ENCODE measurements around the gene PEX16.

PEX16 gene

DNA sequence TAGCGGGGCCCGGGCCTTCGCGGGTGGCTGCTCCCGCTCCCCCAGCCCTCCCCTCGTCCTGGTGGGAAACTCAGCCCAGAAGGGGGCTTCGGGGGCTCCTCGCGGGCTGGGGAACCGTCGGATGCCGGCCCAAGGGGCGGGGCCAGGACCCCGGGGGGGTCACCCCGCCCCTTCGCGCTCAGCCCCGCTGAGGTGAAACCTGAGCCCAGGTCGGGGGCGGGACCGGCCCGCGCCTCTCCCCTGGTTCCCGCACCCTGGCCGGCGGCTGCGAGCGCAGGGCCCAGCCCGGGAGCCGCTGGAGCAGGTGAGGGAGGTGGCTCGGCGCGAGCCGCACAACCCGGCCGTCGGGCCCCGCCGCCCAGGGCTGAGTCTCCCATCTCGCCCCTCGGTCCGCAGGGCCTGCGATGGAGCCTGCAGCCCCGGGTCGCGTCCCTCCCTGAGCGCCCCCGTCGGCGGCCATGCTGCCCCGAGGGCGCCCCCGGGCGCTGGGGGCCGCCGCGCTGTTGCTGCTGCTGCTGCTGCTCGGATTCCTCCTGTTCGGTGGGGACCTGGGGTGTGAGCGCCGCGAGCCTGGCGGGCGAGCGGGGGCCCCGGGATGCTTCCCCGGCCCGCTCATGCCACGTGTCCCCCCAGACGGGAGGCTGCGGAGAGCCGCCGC, 4.9 kb upstream of the PEX16 start, which contains the start of gene LARGE2:
Gene LARGE2 (plus strand): TSS at position 232 of the 658 bp plus-strand sequence. CDS start 227 bp downstream, at position 459.
- TF ChIP-seq, protein P1, sequence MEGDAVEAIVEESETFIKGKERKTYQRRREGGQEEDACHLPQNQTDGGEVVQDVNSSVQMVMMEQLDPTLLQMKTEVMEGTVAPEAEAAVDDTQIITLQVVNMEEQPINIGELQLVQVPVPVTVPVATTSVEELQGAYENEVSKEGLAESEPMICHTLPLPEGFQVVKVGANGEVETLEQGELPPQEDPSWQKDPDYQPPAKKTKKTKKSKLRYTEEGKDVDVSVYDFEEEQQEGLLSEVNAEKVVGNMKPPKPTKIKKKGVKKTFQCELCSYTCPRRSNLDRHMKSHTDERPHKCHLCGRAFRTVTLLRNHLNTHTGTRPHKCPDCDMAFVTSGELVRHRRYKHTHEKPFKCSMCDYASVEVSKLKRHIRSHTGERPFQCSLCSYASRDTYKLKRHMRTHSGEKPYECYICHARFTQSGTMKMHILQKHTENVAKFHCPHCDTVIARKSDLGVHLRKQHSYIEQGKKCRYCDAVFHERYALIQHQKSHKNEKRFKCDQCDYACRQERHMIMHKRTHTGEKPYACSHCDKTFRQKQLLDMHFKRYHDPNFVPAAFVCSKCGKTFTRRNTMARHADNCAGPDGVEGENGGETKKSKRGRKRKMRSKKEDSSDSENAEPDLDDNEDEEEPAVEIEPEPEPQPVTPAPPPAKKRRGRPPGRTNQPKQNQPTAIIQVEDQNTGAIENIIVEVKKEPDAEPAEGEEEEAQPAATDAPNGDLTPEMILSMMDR (IDR thresholded peaks at IDR 0.05; ENCODE audit: low read length, missing control alignments), result no peak

DNA sequence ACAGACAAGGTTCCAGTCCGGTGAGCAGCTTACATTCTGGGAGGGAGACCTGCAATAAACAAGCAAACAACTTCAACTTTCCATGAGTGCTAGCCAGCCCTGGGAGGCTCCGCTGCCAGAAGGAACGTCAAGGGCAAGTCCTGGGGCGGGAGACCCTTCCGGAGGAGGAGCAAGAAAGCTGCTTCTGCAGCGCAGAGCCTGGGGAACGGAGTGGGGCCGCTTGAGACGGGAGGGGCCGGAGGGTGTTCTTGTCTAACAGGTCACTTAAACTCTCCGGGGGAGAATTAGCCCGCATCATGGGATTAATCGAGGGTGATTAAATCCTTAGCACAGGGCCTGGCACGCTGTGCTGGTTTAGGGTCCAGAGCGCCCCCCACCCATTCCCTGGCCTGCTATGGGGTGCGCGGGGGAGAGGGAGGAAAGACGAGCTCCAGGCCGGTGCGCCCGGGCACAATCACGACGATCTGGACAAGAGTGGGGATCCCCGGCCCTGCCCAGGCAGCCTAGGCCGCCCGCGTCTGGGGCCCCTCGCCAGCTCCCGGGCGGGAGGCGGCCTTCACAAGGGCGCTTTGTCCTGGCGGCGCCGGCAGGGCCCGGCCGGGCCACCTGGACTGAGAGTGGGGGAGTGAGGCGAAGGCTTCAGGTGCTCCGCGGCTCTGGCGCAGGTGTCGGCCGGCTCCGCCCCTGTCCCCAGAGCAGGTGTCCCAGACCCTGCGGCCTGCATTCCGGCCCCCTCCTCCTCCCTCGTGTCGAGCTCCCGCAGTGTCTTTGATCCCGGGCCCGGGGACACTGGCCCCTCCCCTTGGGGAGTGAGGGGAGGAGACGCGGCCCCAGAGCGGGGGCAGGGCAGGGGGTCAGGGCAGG, 4.1 kb upstream of the PEX16 start:
- TF ChIP-seq, protein P1 (IDR thresholded peaks at IDR 0.05; ENCODE audit: low read length, missing control alignments), result no peak
- H3K4me3 ChIP-seq (replicated peaks; ENCODE audit: low read depth, low read length), result no peak overlapping the region
- DNase-seq (ENCODE audit: low read depth), result no peak

More for the DNA sequence above, 4.9 kb upstream of the PEX16 start, which contains the start of gene LARGE2:
- H3K4me3 ChIP-seq (replicated peaks; ENCODE audit: low read depth, low read length), result no peak within 1 kb of the TSS
- no peak for DNase-seq (ENCODE audit: low read depth)

DNA sequence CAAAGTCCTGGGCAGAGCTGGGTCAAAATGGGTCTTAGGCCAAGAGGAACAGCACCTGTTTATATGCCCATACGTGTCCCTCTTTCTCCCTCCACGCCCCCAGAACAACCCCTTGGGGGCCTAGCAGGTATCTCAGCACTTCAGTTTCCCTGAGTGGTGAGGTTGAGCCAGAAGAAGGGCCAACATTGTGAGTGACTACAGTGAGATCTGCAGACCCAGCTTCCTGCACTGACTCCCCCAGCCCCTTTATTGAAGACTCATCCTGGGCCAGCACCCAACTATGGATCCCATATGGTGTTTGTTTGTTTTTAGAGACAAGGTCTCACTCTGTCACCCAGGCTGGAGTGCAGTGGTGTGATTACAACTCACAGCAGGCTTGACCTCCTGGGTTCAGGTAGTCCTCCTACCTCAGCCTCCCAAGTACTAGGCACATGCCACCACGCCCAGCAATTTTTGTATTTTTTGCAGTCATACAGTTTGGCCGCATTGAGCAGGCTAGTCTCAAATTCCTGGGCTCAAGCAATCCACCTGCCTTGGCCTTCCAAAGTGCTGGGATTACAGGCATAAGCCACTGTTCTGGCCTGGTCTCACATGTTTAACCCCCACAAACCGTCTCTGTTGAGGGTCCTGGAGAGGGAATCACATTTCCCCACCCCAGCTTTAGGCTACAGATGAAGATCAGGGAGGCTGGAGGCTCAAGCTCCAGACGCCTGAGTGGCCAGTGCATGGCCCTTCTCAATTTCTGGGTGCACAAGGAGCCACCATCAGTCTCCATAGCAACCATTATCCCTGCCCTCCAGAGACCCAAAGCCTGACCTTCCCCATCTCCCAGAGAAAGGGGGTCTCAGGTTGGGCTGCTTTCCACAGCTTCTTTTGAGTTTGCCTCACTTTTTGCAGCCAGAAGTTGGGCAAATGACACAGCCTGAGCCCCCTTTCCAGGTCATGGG, 3.1 kb upstream of the PEX16 start:
- no peak overlapping the region for H3K4me3 ChIP-seq (replicated peaks; ENCODE audit: low read depth, low read length)
- TF ChIP-seq, protein P1 (IDR thresholded peaks at IDR 0.05; ENCODE audit: low read length, missing control alignments), result no peak
- no peak for DNase-seq (ENCODE audit: low read depth)

DNA sequence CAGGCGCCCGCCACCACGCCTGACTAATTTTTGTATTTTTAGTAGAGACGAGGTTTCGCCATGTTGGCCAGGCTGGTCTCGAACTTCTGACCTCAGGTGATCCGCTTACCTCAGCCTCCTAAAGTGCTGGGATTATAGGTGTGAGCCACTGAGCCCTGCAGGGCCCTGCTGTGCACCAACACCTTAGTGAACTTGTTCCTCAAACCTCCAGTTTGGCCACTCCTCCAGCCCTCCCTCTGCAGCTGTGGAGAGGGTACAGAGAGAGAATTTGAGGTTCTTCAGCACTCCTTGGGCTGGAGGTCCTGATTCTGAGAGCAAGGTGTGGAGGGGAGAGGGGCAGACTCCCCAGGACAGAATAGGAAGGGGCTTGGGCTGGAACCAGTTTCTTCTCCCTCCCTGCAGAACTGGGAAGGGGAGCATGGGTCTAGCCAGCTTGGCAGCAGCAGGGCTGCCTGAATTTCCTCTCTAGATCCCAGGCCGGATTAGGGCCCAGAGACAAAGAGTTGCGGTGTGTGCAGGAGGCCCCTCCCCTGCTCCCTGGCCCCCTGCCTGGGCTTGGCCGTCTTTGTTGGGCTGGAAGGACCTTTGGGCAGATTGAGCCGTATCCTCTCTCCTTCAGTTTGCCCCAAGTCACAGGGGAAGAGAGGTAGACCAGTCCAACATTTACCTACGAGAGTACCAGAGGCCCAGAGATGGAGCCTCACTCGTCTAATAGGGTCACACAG, 2.3 kb upstream of the PEX16 start:
- no peak overlapping the region for H3K4me3 ChIP-seq (replicated peaks; ENCODE audit: low read depth, low read length)
- DNase-seq (ENCODE audit: low read depth), result no peak
- TF ChIP-seq, protein P1 (IDR thresholded peaks at IDR 0.05; ENCODE audit: low read length, missing control alignments), result no peak

DNA sequence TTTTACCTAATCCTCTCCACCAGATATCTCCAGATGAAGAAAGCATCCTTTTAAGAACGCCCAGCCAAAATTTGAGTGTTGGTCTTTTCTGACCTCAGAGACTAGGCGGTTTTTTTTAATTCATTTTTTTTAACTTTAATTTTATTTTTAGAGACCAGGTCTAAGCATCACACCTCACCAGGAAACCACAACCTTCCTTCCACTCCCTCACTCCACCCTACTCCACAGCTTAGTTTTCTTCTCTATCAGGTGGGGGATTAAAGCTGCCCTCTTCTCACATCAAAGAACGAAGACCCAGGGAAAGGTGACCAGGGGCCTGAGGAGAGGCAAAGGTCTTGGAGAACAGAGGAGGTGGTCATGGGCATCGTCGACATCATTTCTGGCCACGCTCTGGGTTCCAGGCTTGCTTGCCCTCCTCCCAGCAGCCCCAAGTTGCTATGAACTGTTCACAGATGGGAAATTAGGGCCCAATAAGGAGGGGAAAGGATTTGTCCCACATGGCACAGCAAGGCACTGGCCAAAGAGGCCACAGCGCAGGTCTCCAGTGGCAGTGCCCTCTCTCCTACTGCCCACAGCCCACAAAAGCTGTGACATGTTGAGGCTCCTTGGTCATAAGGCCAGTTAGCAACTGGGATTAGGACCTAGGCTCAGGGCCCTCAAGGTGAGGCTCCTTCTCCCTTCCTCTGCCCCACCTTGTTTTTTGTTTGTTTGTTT, 1.4 kb upstream of the PEX16 start:
- TF ChIP-seq, protein P1 (IDR thresholded peaks at IDR 0.05; ENCODE audit: low read length, missing control alignments), result no peak
- no peak for DNase-seq (ENCODE audit: low read depth)
- H3K4me3 ChIP-seq (replicated peaks; ENCODE audit: low read depth, low read length), result peak overlapping the region; percentile 99
